DND-41 (cell line): ENCODE measurements around the gene MRPS18A.

Source experiments
- CTCF ChIP-seq: IDR thresholded peaks from 2 replicates; pipeline ENCODE4 v1.5.1; 2012; ENCODE audit warnings: borderline replicate concordance, low read length, moderate library complexity, mild to moderate bottlenecking; ENCODE audit not compliant: poor library complexity, severe bottlenecking; ENCODE audit errors: extremely low read depth
- EZH2 ChIP-seq: IDR thresholded peaks from 3 replicates; pipeline ENCODE4 v1.6.1; 2012; ENCODE audit warnings: borderline replicate concordance, low read depth, mild to moderate bottlenecking, moderate library complexity, low read length, inconsistent platforms; ENCODE audit not compliant: severe bottlenecking

GRCh38 chr6:43720999-43721398 lies 33.4 kb upstream of the MRPS18A start:
- no peak for TF ChIP-seq CTCF
- TF ChIP-seq EZH2: no peak
